GM21447 (cell line): ENCODE data around the gene PRKAB2.
"Not testable (repeated sequence)": the region's sequence is repeated elsewhere in the genome, so short reads cannot be mapped to it uniquely, and the experiment has no call there.

Experiments
- ATAC-seq: cut with Tn5 transposase; IDR thresholded peaks from one replicate; pipeline ENCODE4 v1.9.1; 2021; ENCODE audit not compliant: unreplicated experiment

The PRKAB2 gene

DNA sequence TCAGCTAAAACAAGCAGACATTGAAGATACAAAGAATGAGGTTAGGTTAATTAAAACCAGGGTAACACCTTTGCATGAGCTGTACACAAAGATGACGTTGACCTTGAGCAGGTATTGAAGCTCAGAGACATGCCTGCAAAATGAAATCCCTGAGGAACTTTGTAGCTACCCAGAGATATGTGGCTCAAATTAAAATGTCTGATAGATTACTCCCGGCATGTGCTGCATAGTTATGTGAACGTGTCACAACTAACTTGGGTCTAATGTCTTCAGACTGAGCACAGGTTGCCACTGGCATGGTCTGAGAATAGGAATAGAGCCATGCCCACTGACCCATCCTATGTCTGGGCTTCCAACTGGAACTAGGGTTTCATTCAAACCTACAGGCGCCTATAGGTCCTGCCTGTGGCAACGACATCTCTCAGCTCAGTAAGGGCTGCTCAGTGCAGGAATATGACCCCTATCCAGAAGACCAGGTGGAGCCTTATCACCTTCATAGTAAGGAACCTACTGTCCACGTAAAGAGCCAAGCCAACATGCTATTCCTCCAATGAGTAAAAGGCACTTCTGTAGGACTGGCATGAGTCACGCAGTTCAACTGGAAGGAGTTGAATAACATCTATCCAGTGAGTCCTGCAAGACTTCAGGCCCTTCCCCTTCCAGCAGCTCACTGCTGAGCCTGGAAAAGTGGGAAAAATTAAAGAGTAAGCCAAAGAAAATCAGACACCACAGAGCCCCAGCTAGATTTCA is 60.7 kb downstream of the PRKAB2 start:
- no peak for ATAC-seq

DNA sequence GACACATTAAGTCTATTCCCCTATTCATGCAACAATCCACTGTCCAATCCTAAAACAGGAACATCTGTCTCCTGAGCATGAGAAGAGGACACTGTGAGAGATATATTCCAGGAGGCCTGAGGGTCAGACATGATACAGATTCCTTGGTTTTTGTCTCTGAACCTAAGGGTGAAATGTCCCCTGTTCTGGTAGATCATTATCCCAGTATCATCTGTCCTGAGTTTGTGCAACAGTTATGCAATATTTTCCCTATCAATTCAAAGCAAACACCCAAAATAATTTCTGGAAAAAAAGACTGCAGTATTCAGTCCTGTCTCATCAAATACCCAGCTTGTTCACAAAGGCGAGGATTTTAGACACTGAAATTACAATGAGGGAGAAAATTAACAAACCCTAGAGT is 61.4 kb downstream of the PRKAB2 start:
- ATAC-seq = no peak

DNA sequence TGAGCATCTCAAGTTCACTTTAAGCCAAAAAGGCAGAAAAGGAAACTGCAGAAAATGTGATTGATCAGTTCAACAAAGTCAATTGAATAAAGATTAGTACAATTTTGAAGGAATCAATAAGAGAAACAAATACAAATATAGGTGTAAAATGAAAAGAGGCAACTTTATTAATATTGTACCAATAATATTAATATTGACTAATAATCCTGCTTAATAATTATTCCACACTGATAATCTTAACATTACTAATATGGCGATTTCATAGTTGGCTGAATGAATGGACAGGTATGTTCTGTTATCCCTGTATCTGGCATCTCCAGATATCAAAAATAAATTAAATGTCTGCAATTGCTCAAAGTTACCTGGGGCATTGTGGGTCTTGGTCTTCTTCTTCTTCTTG is 61.8 kb downstream of the PRKAB2 start:
- no peak for ATAC-seq

DNA sequence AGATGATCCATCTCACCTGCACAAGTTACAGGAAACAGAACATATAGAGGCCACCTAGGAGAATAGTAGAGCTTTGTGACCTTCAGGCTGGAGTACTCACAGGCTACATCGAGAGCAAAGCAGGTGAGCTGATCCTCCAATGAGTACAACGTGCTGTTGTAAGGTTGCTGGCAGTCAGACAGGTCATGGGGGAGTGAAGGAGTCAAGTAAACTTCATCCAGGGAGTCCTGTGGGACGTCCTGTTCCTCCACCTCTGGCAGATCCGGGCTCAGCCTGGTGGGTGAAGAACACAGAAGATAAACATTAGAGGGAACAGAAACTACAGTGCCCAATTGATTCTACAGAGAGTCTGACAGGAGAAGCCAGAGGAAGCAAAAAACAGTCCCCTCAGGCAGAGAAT is 62.5 kb downstream of the PRKAB2 start:
- no peak for ATAC-seq

DNA sequence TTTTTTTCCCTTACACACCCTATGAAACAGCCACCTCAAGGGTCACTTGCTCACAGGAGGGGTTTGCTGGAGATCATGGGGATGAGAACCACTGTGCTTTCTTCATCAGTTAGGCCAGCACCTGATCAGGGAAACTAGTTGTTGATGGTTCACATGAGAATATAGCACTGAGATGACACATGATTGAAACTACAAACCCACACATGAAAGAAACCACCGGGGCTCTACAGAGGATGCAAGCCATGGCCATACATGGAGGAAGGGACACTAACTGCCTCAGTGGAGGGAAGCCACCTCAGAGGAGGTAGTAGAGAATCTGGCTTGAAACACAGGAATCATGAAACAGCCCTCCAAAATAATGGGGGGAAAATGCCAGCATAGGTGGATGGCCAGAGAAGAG is 63.2 kb downstream of the PRKAB2 start:
- no peak for ATAC-seq

DNA sequence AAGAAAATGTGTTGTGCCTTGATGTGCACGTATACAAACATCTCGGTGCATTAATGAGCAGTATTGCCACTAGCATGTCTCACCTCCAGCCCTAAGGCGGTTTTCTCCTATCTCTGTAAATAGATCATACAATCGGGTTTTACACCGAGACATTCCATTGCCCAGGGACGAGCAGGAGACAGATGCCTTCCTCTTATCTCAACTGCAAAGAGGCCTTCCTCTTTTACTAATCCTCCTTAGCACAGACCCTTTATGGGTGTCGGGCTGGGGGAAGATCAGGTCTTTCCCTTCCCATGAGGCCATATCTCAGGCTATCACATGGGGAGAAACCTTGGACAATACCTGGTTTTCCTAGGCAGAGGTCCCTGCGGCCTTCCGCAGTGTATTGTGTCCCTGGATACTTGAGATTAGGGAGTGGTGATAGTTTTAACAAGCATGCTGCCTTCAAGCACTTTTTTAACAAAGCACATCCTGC is 65.8 kb downstream of the PRKAB2 start:
- ATAC-seq = not testable (repeated sequence)

DNA sequence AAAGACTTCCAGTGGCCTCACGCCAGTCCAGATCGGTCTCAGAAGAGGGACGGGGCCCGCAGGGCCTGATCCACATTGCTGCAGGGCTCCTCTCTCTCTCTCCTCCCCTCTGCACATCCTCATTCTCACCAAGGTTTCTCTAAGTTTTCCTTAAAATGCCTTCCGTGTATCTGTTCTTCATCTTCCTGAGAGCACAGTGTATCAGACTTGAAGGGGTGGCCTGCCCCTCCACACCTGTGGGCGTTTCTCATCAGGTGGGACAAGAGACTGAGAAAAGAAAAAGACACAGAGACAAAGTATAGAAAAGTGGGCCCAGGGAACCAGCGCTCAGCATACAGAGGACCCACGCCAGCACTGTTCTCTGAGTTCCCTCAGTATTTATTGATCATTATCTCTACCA is 66.4 kb downstream of the PRKAB2 start:
- ATAC-seq = no peak
